Measurements from ENCODE around the gene LDOC1. TPM values are rescaled to one million over a fixed set of nuclear protein-coding genes. Genes with fewer than 3 reads are reported as not detected.

The LDOC1 gene
- total and polyA plus RNA-seq, 2 of the 8 experiments (the other 6 are each of a cell fraction or from before 2014, with no cell fraction given) = 19.1 to 52.4 TPM

DNA sequence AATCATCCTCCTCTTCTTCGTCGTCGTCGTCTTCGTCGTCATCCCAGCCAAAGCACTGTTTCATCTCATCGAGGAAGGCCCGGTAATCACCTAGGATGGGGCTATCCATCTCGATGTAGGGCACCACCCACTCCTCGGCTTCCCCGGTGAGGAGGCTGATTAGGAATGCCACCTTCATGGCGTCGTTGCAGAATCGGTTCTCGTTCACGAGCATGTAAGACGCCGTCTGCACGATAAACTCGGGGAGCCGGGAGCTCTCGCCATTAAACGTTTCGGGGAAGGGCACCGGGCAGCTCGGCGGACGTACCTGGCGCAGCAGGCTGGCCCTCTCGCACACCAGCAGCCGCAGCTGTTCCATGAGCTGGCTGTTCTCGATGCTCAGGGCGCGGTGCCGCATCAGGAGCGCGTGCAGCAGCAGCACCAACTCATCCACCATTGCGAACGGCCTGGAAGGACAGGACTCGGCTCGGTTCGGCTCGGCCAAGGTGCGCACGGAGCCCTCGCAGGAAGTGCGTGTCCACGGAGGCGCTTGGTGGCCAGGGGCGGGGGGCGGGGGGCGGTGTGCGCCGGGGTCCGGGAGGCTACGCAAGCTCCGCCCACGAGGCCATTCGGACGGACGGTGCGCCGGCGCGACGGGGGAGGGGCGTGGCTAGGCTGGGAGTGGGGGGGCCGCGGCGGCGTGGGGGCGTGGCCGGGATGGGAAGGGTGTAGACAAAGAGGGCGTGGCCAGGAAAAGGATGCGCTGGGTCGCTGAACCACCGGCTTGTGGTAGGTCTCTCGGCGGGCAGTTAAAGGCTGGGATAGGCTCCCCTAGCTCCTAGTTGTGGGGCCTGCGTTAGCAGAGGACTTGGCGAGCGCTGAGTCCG lies at the start of gene LDOC1 (continued):
- TF ChIP-seq KDM4A (IDR thresholded peaks at IDR 0.05; ENCODE audit: low read depth, low read length, severe bottlenecking) (peak; percentile 52), MAX (IDR thresholded peaks at IDR 0.05) (peak; percentile 71; the same call in 1 of the 2 replicates), CBX5 (IDR thresholded peaks at IDR 0.05; ENCODE audit: low read depth, low read length) (no peak), RBBP5 (IDR thresholded peaks at IDR 0.05; ENCODE audit: borderline replicate concordance, low read depth, low read length) (peak; percentile 72; the same call in 1 of the 2 replicates), HDAC6 (IDR thresholded peaks at IDR 0.05; ENCODE audit: low read depth, low read length) (no peak), NRF1 (IDR thresholded peaks at IDR 0.05; ENCODE audit: low read depth, low read length) (peak; percentile 18; the same call in 1 of the 2 replicates), SP4 (IDR thresholded peaks at IDR 0.05; ENCODE audit: low read length) (no peak), TAF1 (IDR thresholded peaks at IDR 0.05; ENCODE audit: low read depth, low read length) (peak; percentile 59), ZNF274 (IDR thresholded peaks at IDR 0.05; ENCODE audit: borderline replicate concordance, extremely low read depth, low read length) (no peak), TBP (IDR thresholded peaks at IDR 0.05; ENCODE audit: low read depth, low read length) (no peak; the same call in none of the 2 replicates), RNF2 (IDR thresholded peaks at IDR 0.05; ENCODE audit: borderline replicate concordance, low read depth, low read length, missing control alignments, poor library complexity, severe bottlenecking) (no peak), SP2 (IDR thresholded peaks at IDR 0.05; ENCODE audit: low read length) (no peak), BACH1 (IDR thresholded peaks at IDR 0.05; ENCODE audit: low read length) (no peak), CHD2 (IDR thresholded peaks at IDR 0.05; ENCODE audit: low read length) (no peak), POU5F1 (IDR thresholded peaks at IDR 0.05; ENCODE audit: low read depth, low read length) (no peak), SAP30 (IDR thresholded peaks at IDR 0.05; ENCODE audit: insufficient read depth, insufficient replicate concordance, low read length) (no peak), JUN (IDR thresholded peaks at IDR 0.05; ENCODE audit: low read depth, low read length) (no peak), CTBP2 (IDR thresholded peaks at IDR 0.05; ENCODE audit: borderline replicate concordance, insufficient read depth, insufficient read length, low read length) (no peak), TAF7 (optimal IDR thresholded peaks at IDR 0.05; ENCODE audit: borderline replicate concordance, low read depth, low read length) (no peak), PHF8 (conservative IDR thresholded peaks at IDR 0.05; ENCODE audit: low read depth, low read length) (peak; percentile 62), JUND (IDR thresholded peaks at IDR 0.05; ENCODE audit: low read length) (no peak)
- TF ChIP-seq, protein P1, sequence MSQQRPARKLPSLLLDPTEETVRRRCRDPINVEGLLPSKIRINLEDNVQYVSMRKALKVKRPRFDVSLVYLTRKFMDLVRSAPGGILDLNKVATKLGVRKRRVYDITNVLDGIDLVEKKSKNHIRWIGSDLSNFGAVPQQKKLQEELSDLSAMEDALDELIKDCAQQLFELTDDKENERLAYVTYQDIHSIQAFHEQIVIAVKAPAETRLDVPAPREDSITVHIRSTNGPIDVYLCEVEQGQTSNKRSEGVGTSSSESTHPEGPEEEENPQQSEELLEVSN (IDR thresholded peaks at IDR 0.05) = peak; percentile 44

All from H1 (cell line).